Prostate gland (tissue), 2 donors: Measurements from ENCODE around the gene KAZN. TPM values are rescaled to one million over a fixed set of nuclear protein-coding genes. Genes with fewer than 3 reads are reported as not detected.

ENCODE experiments used
- DNase-seq: peaks from one replicate; pipeline ENCODE4 v3.0.0-alpha.2; 2019; ENCODE audit warnings: low spot score
- H3K27ac ChIP-seq, 2 donors: fragments of 200-600 bp; sonication (generic); 2 replicates each; pipeline ENCODE4 v1.5.1; 2017 to 2019
- H3K27me3 ChIP-seq: fragments of 200-600 bp; sonication (generic); replicated peaks from 2 replicates; pipeline ENCODE4 v1.5.1; 2019; ENCODE audit not compliant: insufficient read depth
- H3K36me3 ChIP-seq, 2 donors: fragments of 200-600 bp; sonication (generic); 1 replicate in 1 of 2; 2 replicates in 1 of 2; pipeline versions ENCODE4 v1.5.1 to v1.8.1; 2017 to 2019
- H3K4me1 ChIP-seq: fragments of 200-600 bp; sonication (generic); replicated peaks from 2 replicates; pipeline ENCODE4 v1.5.1; 2019
- H3K4me3 ChIP-seq, 2 donors: fragments of 200-600 bp; sonication (generic); 2 replicates each; pipeline ENCODE4 v1.5.1; 2017 to 2019
- H3K9me3 ChIP-seq: fragments of 200-600 bp; sonication (generic); 2 replicates; pipeline ENCODE4 v1.5.1; 2017
- POLR2A ChIP-seq: fragments of 450-650 bp; IDR thresholded peaks from one replicate; pipeline ENCODE4 v1.6.1; 2016; ENCODE audit warnings: antibody characterized with exemption, mild to moderate bottlenecking
- POLR2AphosphoS5 ChIP-seq: sonication (generic); formaldehyde crosslinking; IDR thresholded peaks from one replicate; pipeline ENCODE4 v1.6.1; 2017; ENCODE audit warnings: antibody characterized with exemption
- WGBS: methylation state at CpG from one replicate; pipeline ENCODE4 v1.1.5; 2018; 5-methylcytosine and 5-hydroxymethylcytosine counted together
- intact Hi-C: fragments of 100-400 bp; cut with DNase I; formaldehyde crosslinking; loops from one replicate; pipeline ENCODE4 v1.14.2; 2022
- total RNA-seq, 2 donors: library from RNA; depleted of rRNA; stranded (reverse); fragments of >200 nt; gene quantifications; one replicate each; pipeline ENCODE4 v1.1.0, GENCODE V29; 2016
- TF ChIP-seq, protein P1 (sequence below), 4 experiments: fragments of 200-600 bp in 2 of 4; fragments of 450-650 bp in 2 of 4; sonication (generic) in 2 of 4; IDR thresholded peaks; 1 replicate in 3 of 4; 2 replicates in 1 of 4; pipeline ENCODE4 v1.5.1; 2016 to 2019; ENCODE audit warnings: antibody characterized with exemption in 4 of 4, mild to moderate bottlenecking in 2 of 4, moderate library complexity in 2 of 4

The KAZN gene
- total RNA-seq, 2 donors from 2014 or later: 8.3 to 12.7 TPM

- H3K36me3 ChIP-seq: no peaks in the 10 kb centered on the region
- intact Hi-C loops: no loop called here
- H3K9me3 ChIP-seq: no peaks in the 10 kb centered on the region
- no peak for DNase-seq
- TF ChIP-seq, protein P1, sequence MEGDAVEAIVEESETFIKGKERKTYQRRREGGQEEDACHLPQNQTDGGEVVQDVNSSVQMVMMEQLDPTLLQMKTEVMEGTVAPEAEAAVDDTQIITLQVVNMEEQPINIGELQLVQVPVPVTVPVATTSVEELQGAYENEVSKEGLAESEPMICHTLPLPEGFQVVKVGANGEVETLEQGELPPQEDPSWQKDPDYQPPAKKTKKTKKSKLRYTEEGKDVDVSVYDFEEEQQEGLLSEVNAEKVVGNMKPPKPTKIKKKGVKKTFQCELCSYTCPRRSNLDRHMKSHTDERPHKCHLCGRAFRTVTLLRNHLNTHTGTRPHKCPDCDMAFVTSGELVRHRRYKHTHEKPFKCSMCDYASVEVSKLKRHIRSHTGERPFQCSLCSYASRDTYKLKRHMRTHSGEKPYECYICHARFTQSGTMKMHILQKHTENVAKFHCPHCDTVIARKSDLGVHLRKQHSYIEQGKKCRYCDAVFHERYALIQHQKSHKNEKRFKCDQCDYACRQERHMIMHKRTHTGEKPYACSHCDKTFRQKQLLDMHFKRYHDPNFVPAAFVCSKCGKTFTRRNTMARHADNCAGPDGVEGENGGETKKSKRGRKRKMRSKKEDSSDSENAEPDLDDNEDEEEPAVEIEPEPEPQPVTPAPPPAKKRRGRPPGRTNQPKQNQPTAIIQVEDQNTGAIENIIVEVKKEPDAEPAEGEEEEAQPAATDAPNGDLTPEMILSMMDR (IDR thresholded peaks at IDR 0.05): no peak
- TF ChIP-seq POLR2AphosphoS5 (peak; percentile 20), POLR2A (no peak)
- peak overlapping the region; percentile 37 to 54 for H3K27ac ChIP-seq
- 68% methylated on average over 15 of the region's 15 CpGs for whole genome bisulfite sequencing
- no peaks in the 10 kb centered on the region for H3K27me3 ChIP-seq
- H3K4me1 ChIP-seq: no peaks in the 10 kb centered on the region
- no peak overlapping the region for H3K4me3 ChIP-seq
These were observed 369.9 kb downstream of the KAZN start for GRCh38 chr1:14968251-14968851.

DNA sequence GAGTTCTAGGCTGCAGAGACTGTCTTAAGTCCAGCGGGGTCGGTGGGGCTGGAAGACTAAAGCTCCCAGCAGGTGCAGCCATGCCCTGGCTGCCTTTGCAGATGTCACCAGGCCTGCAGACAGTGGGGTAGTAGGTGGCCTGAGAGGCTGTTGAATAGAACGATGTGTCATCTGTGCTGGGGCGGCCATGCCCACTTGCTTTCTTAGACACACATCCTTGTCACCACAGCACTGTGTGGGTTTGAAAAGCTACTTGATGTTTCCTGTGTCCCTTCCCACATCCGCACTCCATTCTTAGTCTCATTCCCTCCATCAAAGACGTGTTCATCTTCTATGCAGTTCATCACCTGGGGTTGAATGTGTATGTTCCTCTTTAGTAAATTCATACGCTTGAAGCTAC, 370.5 kb downstream of the KAZN start:
- no peaks in the 10 kb centered on the region for H3K36me3 ChIP-seq
- no peaks in the 10 kb centered on the region for H3K27me3 ChIP-seq
- no peaks in the 10 kb centered on the region for H3K9me3 ChIP-seq
- intact Hi-C loops: no loop called here
- no peak overlapping the region for H3K4me3 ChIP-seq
- WGBS: 92% methylated on average over 7 of the region's 7 CpGs
- no peak for DNase-seq
- no peak for TF ChIP-seq POLR2AphosphoS5
- TF ChIP-seq POLR2A: no peak
- TF ChIP-seq, protein P1 (IDR thresholded peaks at IDR 0.05): no peak
- peak overlapping the region; percentile 37 to 54 for H3K27ac ChIP-seq
- H3K4me1 ChIP-seq: no peaks in the 10 kb centered on the region

- Histone ChIP-seq H3K9me3 (no peaks in the 10 kb centered on the region), H3K27ac (no peak overlapping the region), H3K27me3 (no peaks in the 10 kb centered on the region), H3K4me3 (no peak overlapping the region), H3K4me1 (no peaks in the 10 kb centered on the region), H3K36me3 (no peaks in the 10 kb centered on the region)
- DNase-seq: no peak
- intact Hi-C loops: no loop called here
- TF ChIP-seq, protein P1 (IDR thresholded peaks at IDR 0.05): no peak
- TF ChIP-seq POLR2AphosphoS5 (no peak), POLR2A (no peak)
- 79% methylated on average over 16 of the region's 16 CpGs for WGBS
These were observed 371.8 kb downstream of the KAZN start for GRCh38 chr1:14970115-14970798.

GRCh38 chr1:14970799-14971141, 372.3 kb downstream of the KAZN start:
- Histone ChIP-seq H3K9me3 (no peaks in the 10 kb centered on the region), H3K36me3 (no peaks in the 10 kb centered on the region), H3K4me3 (no peak overlapping the region), H3K27ac (no peak overlapping the region), H3K4me1 (no peaks in the 10 kb centered on the region), H3K27me3 (no peaks in the 10 kb centered on the region)
- 96% methylated on average over 5 of the region's 5 CpGs for WGBS
- TF ChIP-seq POLR2AphosphoS5 (no peak), POLR2A (no peak)
- TF ChIP-seq, protein P1 (IDR thresholded peaks at IDR 0.05): no peak
- DNase-seq: no peak
- intact Hi-C loops: no loop called here

- WGBS: 89% methylated on average over 12 of the region's 12 CpGs
- DNase-seq: no peak
- Histone ChIP-seq H3K4me3 (no peak overlapping the region), H3K27me3 (no peaks in the 10 kb centered on the region), H3K27ac (no peak overlapping the region), H3K9me3 (no peaks in the 10 kb centered on the region), H3K4me1 (no peaks in the 10 kb centered on the region), H3K36me3 (no peaks in the 10 kb centered on the region)
- intact Hi-C loops: no loop called here
- TF ChIP-seq, protein P1 (IDR thresholded peaks at IDR 0.05): no peak
- no peak for TF ChIP-seq POLR2A
- TF ChIP-seq POLR2AphosphoS5: no peak
These were observed 372.7 kb downstream of the KAZN start for GRCh38 chr1:14971221-14971620.
